Right lobe of liver (tissue), 6 donors: Measurements from ENCODE around the gene TCTA. TPM values are rescaled to one million over a fixed set of nuclear protein-coding genes. Genes with fewer than 3 reads are reported as not detected.
"Not testable (repeated sequence)": the region's sequence is repeated elsewhere in the genome, so short reads cannot be mapped to it uniquely, and the experiment has no call there.

Source experiments
- ATAC-seq, 4 donors: fragments of 200-7000 bp; cut with Tn5 transposase; one replicate each; pipeline ENCODE4 v1.9.1; 2020; ENCODE audit warnings: mild to moderate bottlenecking in 4 of 4, moderate library complexity in 4 of 4
- DNase-seq, 3 donors: peaks; one replicate each; pipeline ENCODE4 v3.0.0-alpha.2; 2020
- H3K27ac ChIP-seq, 3 donors: fragments of 200-600 bp; one replicate each; pipeline ENCODE4 v1.8.0; 2022
- H3K27me3 ChIP-seq, 2 donors: fragments of 200-600 bp; one replicate each; pipeline ENCODE4 v1.8.0; 2022
- H3K36me3 ChIP-seq, 4 donors: fragments of 200-600 bp; sonication (generic) in 1 of 4; one replicate each; pipeline versions ENCODE4 v1.5.1 to v1.8.0; 2017 to 2022; ENCODE audit warnings: control low read depth in 1 of 4
- H3K4me1 ChIP-seq, 4 donors: fragments of 200-600 bp; sonication (generic) in 1 of 4; one replicate each; pipeline versions ENCODE4 v1.5.1 to v1.8.0; 2017 to 2022; ENCODE audit warnings: control low read depth in 1 of 4
- H3K4me3 ChIP-seq, 3 donors: fragments of 200-600 bp; one replicate each; pipeline ENCODE4 v1.8.0; 2022
- H3K9me3 ChIP-seq, 4 donors: fragments of 200-600 bp; sonication (generic) in 1 of 4; one replicate each; pipeline versions ENCODE4 v1.5.1 to v1.8.0; 2017 to 2022; ENCODE audit warnings: control low read depth in 1 of 4
- POLR2A ChIP-seq: fragments of 450-650 bp; IDR thresholded peaks from one replicate; pipeline ENCODE4 v1.6.1; 2017; ENCODE audit warnings: antibody characterized with exemption, mild to moderate bottlenecking
- WGBS: methylation state at CpG from one replicate; pipeline ENCODE4 v1.1.6; 2018; ENCODE audit warnings: low coverage, low lambda C conversion rate; ENCODE audit not compliant: insufficient coverage; ENCODE audit errors: missing lambda C conversion rate; 5-methylcytosine and 5-hydroxymethylcytosine counted together
- intact Hi-C, 2 donors: fragments of 100-400 bp; cut with DNase I; formaldehyde crosslinking; loops; one replicate each; pipeline versions ENCODE4 v1.11.2 to v1.14.1; 2022
- total RNA-seq, 6 experiments: library from RNA; depleted of rRNA in 2 of 6; stranded (reverse); fragments of >200 nt in 2 of 6; fragmentation: NEBNext Ultra II Directional in 3 of 6; extraction: Animal tissue kit (Norgen Biotek cat#: 25700) in 3 of 6; gene quantifications; one replicate each; pipeline versions ENCODE4 v1.1.0 to v1.2.4, GENCODE V29; 2016 to 2023
- TF ChIP-seq, protein P1 (sequence below), 4 donors: fragments of 200-600 bp in 3 of 4; fragments of 450-650 bp in 1 of 4; IDR thresholded peaks; one replicate each; pipeline versions ENCODE4 v1.5.1 to v1.8.0; 2016 to 2022; ENCODE audit warnings: antibody characterized with exemption in 4 of 4, mild to moderate bottlenecking in 2 of 4
- donor health status: DM: no; HTN: yes; CAD: no.
- donor health status: DM: no; HTN: no; CAD: no.
- donor health status: DM: no; HTN: no; CAD: no.
- donor health status: DM: no; HTN: yes; CAD: no.
- donor health status: DM: no; HTN: yes; CAD: no.

The TCTA gene
- total RNA-seq, 6 experiments from 2014 or later: 15.9 to 26.0 (median 19.4) TPM

DNA sequence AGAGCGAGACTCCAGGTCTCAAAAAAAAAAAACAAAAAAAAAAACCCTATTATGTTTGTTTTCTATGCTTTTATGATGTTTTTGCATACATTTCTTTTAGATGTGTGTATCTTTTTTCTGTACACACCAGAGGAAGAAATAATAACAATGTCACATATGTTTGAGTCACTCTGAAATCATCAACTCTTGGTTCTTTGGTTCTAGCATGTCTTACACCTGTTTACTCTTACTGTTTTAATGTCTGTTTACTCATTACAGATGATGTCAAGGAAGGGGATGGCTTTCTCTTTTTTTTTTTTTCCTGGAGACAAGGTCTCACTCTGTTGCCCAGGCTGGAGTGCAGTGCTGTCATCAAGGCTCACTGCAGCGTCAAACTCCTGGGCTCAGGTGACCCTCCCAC, 24.5 kb upstream of the TCTA start:
- Histone ChIP-seq H3K4me1 (peaks cover 0 to 7% (median 3%) of the 10 kb centered on the region in 4 donors), H3K27me3 (no peaks in the 10 kb centered on the region), H3K36me3 (no peaks in the 10 kb centered on the region), H3K27ac (no peak overlapping the region), H3K4me3 (no peak overlapping the region), H3K9me3 (no peaks in the 10 kb centered on the region)
- DNase-seq (no peak), ATAC-seq (peak in 1 of 4 donors; percentile 52)
- TF ChIP-seq, protein P1, sequence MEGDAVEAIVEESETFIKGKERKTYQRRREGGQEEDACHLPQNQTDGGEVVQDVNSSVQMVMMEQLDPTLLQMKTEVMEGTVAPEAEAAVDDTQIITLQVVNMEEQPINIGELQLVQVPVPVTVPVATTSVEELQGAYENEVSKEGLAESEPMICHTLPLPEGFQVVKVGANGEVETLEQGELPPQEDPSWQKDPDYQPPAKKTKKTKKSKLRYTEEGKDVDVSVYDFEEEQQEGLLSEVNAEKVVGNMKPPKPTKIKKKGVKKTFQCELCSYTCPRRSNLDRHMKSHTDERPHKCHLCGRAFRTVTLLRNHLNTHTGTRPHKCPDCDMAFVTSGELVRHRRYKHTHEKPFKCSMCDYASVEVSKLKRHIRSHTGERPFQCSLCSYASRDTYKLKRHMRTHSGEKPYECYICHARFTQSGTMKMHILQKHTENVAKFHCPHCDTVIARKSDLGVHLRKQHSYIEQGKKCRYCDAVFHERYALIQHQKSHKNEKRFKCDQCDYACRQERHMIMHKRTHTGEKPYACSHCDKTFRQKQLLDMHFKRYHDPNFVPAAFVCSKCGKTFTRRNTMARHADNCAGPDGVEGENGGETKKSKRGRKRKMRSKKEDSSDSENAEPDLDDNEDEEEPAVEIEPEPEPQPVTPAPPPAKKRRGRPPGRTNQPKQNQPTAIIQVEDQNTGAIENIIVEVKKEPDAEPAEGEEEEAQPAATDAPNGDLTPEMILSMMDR (IDR thresholded peaks at IDR 0.05): no peak
- no peak for TF ChIP-seq POLR2A
- 81% methylated on average over 2 of the region's 2 CpGs for WGBS
- intact Hi-C loops: no loop called here

DNA sequence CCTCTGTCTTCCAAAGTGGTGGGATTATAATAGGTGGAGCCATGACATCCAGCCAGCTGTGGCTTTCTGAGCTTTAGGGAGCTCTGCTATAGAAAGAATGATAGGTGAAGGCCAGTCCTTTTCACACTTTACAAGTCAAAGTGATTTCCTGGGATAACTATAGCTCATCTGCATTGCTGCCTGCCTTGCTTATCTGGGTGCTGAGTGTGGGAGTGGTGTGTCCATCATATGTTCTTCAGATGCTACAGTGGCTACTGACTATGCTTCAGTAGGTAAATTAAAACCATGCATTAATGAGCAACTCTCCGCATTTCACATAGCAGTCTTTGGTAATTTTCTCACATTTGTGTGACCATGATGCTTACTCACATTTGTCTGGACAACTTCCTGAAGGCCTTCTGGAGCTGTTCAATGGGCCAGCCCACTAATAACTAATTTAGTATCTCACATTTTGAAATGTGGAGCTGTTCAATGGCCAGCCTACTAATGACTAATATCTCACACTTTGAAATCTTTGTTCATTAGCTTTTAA, 23.9 kb upstream of the TCTA start:
- WGBS: 75% methylated on average over 1 of the region's 1 CpG
- no peak for DNase-seq
- no peaks in the 10 kb centered on the region for H3K27me3 ChIP-seq
- ATAC-seq: no peak
- H3K9me3 ChIP-seq: no peaks in the 10 kb centered on the region
- H3K4me1 ChIP-seq: peaks cover 0 to 7% (median 3%) of the 10 kb centered on the region in 4 donors
- TF ChIP-seq, protein P1 (IDR thresholded peaks at IDR 0.05): no peak
- no peak for TF ChIP-seq POLR2A
- H3K27ac ChIP-seq: no peak overlapping the region
- no peak overlapping the region for H3K4me3 ChIP-seq
- intact Hi-C loops: no loop called here
- no peaks in the 10 kb centered on the region for H3K36me3 ChIP-seq

- no peak overlapping the region for H3K4me3 ChIP-seq
- H3K27me3 ChIP-seq: no peaks in the 10 kb centered on the region
- peaks cover 0 to under 1% (median 0%) of the 10 kb centered on the region in 4 donors for H3K36me3 ChIP-seq
- no peak for ATAC-seq
- DNase-seq: no peak
- WGBS: 98% methylated on average over 5 of the region's 6 CpGs
- TF ChIP-seq, protein P1 (IDR thresholded peaks at IDR 0.05): no peak
- TF ChIP-seq POLR2A: no peak
- no peaks in the 10 kb centered on the region for H3K9me3 ChIP-seq
- H3K27ac ChIP-seq: no peak overlapping the region
- H3K4me1 ChIP-seq: peaks cover 0 to 7% (median 3%) of the 10 kb centered on the region in 4 donors
- intact Hi-C loops: no loop called here
Measured at GRCh38 chr3:49389297-49389696, 22.9 kb upstream of the TCTA start.

DNA sequence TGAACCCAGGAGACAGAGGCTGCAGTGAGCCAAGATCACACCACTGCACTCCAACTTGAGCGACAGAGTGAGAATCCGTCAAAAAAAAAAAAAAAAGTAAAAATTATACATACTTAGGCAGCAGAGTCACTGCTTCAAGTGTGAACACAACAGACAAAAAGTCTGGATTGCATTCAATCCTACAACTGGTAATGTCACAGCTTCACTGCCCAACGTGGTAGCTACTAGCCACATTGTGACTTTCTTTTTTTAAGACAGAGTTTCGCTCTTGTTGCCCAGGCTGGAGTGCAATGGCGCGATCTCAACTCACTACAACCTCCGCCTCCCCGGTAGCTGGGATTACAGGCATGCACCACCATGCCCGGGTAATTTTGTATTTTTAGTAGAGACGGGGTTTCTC, 20.9 kb upstream of the TCTA start:
- ATAC-seq, intact Hi-C loops, H3K27me3 ChIP-seq, H3K4me1 ChIP-seq, H3K27ac ChIP-seq, H3K4me3 ChIP-seq, DNase-seq, H3K36me3 ChIP-seq, H3K9me3 ChIP-seq: not testable (repeated sequence)
- 70% methylated on average over 9 of the region's 10 CpGs for WGBS

- TF ChIP-seq, protein P1 (IDR thresholded peaks at IDR 0.05): no peak
- TF ChIP-seq POLR2A: no peak
- H3K4me3 ChIP-seq: no peak overlapping the region
- no peak for DNase-seq
- H3K9me3 ChIP-seq: no peaks in the 10 kb centered on the region
- no peaks in the 10 kb centered on the region for H3K27me3 ChIP-seq
- intact Hi-C loops: no loop called here
- H3K4me1 ChIP-seq: peaks cover 0 to 9% (median 0%) of the 10 kb centered on the region in 4 donors
- peaks cover 0 to 13% (median 0%) of the 10 kb centered on the region in 4 donors for H3K36me3 ChIP-seq
- peak; percentile 28 to 65 (median 58) for ATAC-seq
- H3K27ac ChIP-seq: no peak overlapping the region
- WGBS: 50% methylated on average over 4 of the region's 4 CpGs
Measured at GRCh38 chr3:49397470-49397869, 14.8 kb upstream of the TCTA start.
